HG02943 (cell line): ENCODE data around the gene TMEM106C.

ENCODE experiments used
- ATAC-seq: cut with Tn5 transposase; IDR thresholded peaks from one replicate; pipeline ENCODE4 v1.9.1; 2021; ENCODE audit warnings: mild to moderate bottlenecking, low read depth, moderate library complexity; ENCODE audit not compliant: unreplicated experiment

The TMEM106C gene

DNA sequence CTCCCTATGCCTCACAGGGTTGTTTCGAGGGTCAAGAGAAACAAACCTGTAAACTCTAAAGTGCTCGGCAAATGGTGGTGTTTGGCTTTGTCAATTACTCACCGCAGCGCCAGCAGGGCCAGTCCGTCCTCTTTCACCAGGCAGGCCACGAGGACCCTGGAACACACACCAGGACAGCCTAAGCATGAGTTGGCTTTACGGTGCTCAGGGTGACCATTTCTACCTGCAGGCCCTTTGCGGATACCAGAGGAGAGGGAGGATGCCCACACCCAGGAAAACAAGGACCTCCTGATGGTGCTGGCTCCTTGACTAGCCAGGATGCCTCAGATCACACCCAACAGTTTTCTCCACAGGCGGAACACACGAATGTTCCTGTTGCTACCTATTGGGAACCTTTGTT is 29.4 kb downstream of the TMEM106C start:
- no peak for ATAC-seq

DNA sequence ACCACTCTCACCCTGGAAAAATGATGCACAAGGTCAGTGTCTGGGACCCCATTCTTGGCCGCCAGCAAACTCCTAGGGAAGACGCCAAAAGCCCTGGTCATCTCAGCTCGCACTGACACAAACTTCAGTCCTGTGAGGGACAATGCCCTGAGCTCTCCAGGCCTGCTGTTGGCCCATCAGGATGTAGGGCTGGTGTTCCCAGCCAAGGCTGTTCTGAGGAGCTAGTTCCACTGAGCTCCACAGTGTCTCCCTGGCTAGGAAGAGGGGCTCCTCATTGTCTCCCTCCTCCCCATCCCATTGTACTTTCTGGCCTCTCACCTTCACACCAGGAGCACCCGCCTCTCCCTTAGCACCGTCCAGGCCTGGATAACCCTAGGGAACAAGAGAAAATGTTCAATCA is 30.1 kb downstream of the TMEM106C start:
- ATAC-seq = no peak

DNA sequence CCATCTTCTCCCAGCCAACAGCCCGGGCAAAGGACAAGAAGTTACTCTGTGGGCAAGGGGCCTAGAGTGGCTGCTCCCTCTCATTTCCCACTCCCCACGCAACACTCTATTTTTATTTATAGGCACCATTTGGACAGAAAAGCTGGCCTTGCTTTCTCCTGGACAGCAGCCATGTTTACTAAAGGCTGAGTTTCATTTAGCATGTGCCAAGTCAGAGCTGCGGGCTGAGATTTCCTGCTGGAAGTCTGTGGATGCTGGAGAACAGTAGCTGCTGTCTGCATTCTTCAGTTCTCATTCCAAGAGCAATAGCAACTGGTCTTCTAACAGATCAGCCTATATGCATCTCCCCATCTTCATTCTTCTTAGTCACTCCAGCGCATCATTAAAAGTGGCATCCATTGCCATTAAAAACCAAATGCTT is 32.6 kb downstream of the TMEM106C start:
- ATAC-seq = no peak

DNA sequence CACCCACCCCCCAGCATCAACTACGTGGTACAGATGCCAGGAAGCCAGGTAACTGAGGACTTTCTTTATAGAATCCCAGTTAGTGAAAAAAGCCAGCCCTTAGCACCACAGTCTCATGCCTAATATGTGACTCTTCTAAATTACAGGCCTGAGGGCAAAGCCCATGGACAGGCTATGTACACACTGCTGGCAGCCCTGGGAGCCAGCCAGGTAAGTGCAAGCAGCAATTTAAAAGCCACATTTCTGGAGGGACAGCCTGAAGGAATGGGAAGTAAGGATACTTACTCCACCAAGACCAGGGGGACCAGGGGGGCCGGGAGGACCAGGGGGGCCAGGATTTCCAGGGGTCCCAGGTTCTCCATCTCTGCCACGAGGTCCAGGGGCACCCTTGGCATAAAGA is 33.9 kb downstream of the TMEM106C start:
- ATAC-seq = no peak

DNA sequence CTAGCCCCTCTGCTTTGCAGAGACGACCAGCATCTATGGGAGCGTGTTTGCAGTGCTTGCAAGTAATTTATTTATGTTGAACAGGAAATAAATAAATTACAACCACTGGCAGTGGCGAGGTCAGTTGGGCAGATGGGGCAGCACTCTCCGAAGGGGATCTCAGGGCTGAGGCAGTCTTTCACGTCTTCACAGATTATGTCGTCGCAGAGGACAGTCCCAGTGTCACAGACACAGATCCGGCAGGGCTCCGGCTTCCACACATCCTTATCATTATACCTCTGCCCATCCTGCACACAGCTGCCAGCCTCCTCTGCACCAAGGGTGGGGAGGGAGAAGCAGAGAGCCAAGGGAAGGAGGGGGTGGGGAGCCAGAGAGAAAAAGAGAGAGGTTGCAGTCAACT is 36.4 kb downstream of the TMEM106C start:
- ATAC-seq = no peak

DNA sequence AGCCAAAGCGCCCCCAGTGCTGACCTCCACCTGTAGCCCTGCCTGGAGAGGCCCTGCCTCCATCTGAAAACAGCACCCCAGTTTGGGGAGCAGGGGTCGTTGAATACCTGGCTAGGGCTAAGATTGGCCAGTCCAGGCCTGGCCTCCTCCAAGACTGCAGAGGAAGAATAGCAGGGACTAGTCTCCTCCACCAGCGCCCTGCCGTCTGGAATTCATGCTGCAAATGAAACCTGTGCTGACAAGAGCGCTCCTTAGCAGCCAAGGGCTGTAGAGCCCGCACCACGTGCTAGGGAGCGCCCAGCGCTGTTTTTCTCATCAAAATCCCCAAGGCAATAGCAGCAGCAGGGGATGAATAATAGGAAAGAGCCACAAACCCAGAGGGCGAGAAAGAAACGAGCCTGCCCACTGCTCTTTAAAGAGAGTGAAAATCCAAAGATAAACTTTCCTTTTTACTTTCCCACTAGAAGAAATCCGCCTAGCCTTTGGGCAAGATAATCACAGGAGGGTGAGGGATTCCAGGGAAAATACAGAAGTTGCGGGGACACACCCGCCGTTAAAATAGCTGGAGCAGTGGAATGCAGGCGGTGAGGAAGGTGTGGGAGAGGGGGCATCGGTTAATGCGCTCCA is 37.6 kb downstream of the TMEM106C start:
- ATAC-seq = no peak

DNA sequence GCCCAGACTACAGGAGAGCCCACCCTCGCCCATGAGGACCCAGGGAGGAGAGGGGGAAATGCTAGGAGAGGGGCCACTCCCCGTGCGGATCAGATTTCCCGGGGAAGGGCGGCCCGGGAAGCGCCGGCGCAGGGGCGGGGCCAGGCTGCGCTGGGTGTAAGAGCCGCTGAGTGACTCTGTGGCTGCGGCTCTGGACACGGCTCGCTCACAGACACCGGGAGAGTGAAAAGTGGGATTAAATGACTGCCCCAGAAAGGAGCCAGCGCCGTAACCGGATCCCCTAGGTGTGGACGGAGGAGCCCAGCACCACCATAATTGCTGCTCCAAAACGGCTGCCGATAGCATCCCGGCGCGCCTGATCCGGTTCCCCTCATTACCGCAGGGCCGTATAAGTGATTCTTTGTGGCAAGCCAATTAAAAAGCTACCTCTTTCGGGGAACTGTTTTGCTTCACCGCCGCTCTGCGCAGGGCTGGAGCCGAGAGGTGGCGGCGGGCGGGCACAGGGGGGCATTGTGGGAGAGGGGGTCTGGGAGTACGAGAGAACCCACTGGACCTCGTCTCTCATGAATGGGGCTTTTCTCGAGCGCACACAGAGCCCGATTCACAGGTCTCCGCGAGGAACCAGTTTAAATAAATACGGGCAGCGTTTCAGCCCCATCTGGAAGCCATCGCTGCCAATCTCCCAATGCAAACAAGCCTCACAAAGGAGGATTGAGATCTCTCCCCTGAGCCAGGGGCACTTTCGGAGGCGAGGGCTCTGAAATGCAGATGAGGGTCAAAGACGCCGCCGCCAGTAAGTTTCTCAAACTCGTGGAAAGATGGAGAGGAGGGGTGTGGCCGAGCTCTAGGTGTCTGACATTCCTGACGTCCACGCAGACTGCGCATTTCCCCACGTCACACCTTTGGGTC is 38.4 kb downstream of the TMEM106C start:
- no peak for ATAC-seq

DNA sequence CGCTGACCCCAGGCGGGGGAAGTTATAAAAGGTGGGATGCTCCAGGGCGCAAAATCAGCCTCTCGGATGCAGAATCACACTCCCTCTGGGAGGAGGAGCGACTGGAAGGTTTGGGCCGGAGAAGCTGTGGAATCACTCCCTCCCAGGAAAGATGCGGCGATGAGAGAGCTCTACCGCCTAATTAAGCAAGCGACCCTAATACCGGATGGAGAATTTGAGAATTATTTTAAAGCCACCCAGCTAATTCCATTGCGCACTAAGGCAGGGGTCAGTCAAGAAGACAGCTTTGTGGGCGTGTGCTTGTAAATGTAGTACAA is 39.0 kb downstream of the TMEM106C start:
- no peak for ATAC-seq

DNA sequence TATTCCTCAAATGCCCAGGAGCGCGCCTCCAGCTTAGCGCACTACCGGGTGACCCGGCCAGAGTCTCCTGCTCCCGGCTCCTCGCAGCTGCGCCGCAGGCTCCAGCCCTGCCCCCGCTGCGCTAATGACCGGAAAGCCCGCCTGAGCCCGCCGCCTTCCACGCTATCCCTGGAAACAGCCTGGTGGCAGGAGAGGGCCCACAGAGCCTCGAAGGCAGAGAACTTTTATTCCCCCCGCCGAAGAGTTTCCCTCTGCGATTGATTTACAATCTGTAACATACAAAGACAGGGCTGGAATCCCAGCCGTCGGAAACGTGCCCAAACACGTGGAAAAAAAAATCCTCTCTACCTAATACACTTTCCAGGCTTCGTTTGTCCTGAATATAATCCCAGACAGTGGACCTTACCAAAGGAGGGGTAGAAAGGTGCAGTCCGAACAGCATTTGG is 39.4 kb downstream of the TMEM106C start:
- ATAC-seq = no peak

DNA sequence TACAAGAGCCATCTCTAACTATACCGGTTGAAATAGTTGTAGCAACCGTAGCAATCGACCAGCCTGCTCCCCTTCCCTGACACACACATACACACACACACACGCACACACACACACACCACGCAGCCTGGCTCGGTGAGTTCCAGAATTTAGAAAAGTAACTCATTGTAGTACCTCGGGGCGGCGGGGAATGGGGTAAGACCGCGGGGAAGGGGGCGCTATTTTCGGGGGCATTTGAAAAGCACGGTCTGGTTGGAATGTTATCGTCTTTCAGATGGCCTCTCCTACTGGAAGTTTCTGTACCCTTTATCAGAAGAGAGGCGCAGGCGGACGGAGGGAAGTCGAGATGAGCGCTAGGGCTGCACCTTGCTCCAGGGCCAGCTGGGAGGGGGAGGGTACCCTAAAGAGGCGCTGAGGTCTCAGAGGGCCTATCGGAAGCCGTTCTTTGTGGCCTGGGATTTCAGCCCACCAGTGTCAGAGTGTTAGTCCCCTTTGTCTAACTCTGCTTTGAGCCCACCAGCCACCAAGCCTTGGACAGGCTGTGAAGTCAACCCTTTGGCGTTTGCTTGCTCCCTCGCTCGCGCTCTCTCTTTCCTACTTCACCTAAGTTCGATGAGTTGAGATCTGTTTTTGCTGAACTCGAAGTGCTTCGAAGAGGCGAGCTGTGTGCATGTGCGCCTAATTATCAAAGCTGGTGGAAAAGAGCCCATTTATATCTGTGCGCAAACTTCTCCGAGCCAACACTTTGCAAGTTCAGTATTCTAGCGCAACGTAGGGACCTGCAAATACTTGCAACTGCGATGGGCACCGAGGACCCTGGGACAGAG is 40.0 kb downstream of the TMEM106C start:
- ATAC-seq = no peak

DNA sequence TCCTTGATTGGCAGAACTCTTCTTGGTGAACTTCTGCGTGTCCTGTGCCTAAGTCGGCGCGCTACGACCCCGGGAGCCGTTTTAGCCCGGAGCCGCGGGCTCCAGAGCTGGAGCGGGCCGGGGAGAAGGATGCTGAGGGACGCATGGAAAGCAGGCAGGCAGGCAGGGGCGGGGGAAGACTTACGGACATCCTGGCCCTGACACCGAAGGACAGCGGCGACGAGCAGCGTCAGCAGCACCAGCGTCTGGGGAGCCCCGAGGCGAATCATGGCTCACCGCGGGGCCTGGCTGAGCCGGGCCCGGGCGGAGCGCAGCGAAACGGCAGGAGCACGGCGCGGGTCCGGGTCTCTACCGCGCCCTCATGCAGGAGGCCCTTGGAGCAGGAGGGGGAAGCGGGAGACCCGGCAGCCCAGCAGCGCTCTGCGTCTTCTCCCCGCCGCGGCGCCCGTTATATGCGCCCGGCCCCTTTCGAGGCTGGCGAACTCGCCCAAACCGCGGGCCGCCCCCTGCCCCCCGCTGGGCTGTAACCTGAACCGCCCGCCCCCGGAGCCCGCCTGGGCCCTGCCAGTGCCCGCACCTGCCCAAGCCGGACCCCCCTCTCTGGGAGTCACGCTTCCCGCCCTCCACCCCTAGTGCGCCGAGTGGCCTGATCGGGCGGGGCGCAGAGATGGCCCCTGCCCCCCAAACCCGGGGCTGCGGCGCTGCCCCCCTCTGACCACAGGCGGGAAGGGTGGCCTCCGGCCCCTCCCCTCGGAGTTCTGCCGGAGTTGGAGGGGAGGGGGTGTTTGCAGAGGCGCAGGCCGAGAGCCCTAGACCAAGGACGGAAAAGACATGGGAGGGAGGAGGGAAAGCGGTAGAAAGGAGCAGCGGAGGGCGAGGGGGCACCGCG is 40.9 kb downstream of the TMEM106C start, which contains the start of gene COL2A1:
COL2A1 (minus strand) TSS at position 424 of the 889 bp plus-strand sequence; CDS start at position 269, 155 bp downstream.
- ATAC-seq = no peak

DNA sequence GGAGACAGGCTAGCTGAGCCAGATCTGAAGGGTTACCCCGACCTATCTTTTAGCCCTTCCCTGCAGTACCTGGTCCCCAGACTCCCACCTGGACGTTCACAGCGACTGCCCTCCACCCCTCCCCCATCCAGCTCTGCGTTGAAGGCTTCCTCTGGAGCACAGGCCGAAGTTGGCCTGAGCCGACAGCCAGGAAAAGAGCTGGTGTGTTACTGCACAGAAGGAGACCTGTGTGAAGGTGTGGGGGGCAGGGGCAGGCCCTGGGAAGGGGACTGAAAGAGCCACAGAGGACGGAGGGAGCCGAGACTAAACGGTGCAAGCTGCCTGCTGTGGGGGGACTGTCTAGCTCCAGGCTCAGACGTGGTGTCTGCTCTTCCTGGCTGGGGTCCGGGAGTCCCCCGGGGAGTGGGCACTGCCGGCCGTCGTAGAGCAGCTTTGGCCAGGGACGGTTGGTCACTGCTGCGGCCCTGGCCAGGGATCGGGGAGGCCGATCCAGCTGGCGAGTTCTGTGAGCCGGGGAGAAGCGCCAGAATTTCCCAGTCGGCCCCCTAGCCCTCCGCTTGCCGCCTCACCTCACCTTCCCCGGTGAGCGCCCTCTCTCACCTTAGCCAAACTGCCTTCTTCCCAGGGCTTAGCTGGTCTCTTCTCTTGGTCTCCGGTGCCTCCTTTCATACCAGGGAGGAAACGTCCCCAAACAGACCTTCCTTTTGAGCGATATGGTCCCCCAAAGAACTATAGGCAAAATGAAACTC is 41.8 kb downstream of the TMEM106C start:
- no peak for ATAC-seq

DNA sequence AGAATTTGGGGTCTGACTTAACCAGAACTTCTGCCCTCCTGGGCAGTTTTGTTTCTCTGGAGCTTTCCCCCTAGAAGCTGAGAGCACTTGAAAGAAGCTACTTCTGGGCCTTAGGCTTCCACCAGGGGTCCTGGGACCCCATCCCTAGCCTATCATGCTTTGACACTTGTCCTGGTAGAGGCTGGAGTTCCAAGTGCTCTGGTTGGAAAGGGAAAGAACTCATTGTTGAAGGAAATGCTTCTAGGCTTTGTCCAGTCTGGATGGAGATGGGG is 42.3 kb downstream of the TMEM106C start:
- ATAC-seq = no peak

DNA sequence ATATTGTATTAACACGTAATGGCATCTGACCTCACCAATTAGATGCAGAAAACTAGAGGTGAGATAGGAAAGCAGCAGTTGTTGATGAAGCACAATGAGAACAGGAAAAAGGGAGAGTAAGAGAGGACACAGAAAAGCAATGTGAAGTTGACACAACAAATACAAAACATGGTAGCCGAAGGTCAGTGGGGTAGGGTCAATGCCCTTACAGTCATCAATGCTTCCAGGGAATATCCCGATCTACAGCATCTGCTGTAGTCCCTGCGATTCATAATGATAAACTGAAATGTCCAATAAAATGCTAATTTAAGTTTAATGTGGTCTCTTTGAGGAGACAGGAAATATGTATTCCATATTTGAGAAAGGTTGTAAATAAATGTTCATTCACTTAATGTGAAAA is 43.8 kb downstream of the TMEM106C start:
- ATAC-seq = no peak

DNA sequence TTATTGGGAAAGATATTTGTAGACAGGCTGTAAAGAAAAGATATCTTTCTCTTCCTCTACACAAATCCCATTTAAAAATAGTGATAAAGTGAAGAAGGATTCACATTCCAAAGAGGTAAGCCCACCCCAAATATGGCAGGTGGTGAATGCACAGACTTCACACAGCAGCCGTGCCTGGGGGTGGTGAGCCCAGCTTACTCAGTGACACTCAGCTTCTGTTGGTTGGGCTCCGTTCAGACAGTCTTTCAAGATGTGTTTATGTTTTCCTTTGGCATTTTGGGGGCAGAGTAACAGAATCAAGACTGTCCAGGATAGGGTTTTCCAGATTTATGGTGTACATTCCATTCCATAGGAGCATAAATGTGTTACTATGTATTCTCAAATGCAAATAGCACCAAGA is 45.0 kb downstream of the TMEM106C start:
- ATAC-seq = no peak

DNA sequence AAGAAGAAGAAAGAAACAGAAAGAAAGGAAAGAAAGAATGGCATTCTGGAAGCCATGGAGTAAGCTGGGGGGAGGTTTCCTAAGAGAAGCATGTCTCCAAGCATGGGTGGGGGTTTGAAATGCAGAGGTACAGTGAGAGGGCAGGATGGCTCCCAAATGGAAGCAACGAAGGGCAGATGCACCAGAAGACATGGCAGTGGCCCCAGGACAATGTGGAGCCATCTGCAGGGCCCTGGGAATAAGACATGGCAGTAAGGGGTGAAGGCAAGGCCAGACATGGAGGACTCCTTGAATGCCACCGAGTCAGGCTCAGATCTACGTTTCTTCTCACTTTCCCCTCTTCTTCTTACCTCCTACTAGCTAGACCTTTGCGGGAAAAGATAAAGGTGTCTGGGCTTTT is 45.6 kb downstream of the TMEM106C start:
- no peak for ATAC-seq

DNA sequence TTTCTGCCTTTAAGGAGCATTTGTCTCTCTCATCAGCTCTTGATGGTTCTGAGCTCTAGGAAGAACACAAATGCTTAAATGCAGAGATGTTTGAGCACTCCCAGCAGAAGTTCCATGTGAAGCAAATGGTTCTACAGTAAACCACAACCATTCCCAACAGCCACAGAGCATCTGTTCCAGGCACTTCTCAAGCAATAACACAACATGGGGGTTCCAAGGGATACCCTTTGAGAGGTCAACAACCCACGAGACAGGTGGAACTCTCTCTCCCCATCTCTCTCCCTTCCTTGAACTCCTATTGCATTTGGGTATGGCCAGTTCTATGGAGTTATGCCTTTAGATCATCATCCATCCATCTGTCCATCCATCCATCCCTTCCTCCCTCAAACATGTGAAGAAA is 46.1 kb downstream of the TMEM106C start:
- no peak for ATAC-seq

DNA sequence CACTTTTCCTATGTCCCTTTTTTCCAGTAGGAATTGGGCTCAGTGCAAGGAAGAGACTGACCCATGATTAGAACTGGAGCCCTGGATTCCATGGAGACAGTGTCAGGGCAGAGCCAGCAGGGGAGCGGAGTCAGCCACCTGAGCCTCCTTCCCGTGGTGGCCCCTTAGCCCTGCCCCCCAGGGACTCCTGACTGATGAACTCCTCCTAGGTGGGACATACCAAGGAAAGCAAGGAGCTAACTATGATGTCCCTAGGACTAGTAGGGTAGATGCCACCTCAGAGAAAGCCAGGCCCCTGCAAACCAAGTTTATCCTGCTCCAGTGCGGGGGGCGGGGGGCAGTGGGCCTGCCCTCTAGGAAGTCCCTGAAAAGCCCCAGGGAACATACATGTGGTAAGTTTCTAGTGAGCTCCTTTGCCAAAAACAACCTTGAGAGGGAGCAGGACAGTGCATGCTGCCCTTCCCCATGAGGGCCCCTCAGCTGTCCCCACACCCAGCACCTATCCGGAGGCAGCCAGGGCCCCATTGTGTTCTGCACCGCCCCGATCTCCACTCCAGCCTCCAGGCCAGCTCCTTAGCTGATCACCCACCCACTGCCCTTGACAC is 47.1 kb downstream of the TMEM106C start:
- ATAC-seq = no peak

DNA sequence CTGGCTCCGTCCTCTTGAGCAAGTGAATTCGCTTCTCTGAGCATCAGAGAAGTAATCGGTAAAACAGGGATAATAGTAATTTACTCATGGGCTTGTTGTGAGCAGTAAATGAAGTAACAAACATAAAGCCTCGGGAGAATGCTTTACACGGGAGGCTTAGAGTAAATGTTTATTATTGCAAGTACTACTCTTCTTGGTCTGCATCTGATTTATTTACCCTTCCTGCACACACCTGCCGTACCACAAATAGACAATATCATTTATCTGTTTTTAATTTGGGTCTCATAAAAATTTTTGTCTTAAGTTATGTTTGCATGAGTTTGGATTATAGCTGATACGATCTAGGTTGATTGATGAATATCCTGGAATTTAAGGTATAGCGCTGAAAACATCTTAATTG is 48.7 kb downstream of the TMEM106C start:
- no peak for ATAC-seq
